Measurements from ENCODE around the gene PARP4. TPM values are rescaled to one million over a fixed set of nuclear protein-coding genes. Genes with fewer than 3 reads are reported as not detected.
A peak's percentile ranks its signal among the peaks of the same experiment; 100 is the strongest.

Gene PARP4
- total RNA-seq, 2 experiments from 2014 or later, result 29.5 to 29.6 TPM

GRCh38 chr13:24463078-24463477 lies 49.5 kb downstream of the PARP4 start:
- no peak overlapping the region for H3K27ac ChIP-seq (ENCODE audit: low read depth in 1 of 2, low read length in 2 of 2)
- POLR2A ChIA-PET, result no interaction called here
- no peak for TF ChIP-seq CTCF (IDR thresholded peaks at IDR 0.05)

GRCh38 chr13:24460256-24460655 lies 52.3 kb downstream of the PARP4 start:
- intact Hi-C loops (cut with DNase I, micrococcal nuclease), result no loop called here
- Histone ChIP-seq H3K4me1 (ENCODE audit: insufficient read depth, low read length) (no peaks in the 10 kb centered on the region), H3K27ac (ENCODE audit: low read depth in 1 of 2, low read length in 2 of 2) (no peak overlapping the region), H3K9me3 (ENCODE audit: control insufficient read depth in 1 of 2, insufficient read depth in 1 of 2, low read length in 2 of 2) (no peaks in the 10 kb centered on the region), H3K36me3 (ENCODE audit: insufficient read depth, low read length) (peaks cover 61% of the 10 kb centered on the region), H3K4me3 (ENCODE audit: low read length) (no peak overlapping the region), H3K27me3 (ENCODE audit: control insufficient read depth in 1 of 2, insufficient read depth in 2 of 2, low read length in 2 of 2) (no peaks in the 10 kb centered on the region)
- Mint-ChIP-seq H3K36me3 (ENCODE audit: low read depth) (peaks cover 89% of the 10 kb centered on the region), H3K27ac (no peak overlapping the region), H3K9me3 (no peaks in the 10 kb centered on the region), H3K27me3 (no peaks in the 10 kb centered on the region), H3K4me3 (no peak overlapping the region), H3K4me1 (ENCODE audit: low read depth) (peaks cover 25% of the 10 kb centered on the region)
- ChIA-PET POLR2A (no interaction called here), CTCF (no interaction called here)
- no peak for TF ChIP-seq CTCF (IDR thresholded peaks at IDR 0.05)
- DNase-seq (no peak), ATAC-seq (ENCODE audit: poor library complexity) (no peak)

More at GRCh38 chr13:24463078-24463477, 49.5 kb downstream of the PARP4 start:
- Mint-ChIP-seq H3K4me1 (ENCODE audit: low read depth) (peaks cover 25% of the 10 kb centered on the region), H3K9me3 (no peaks in the 10 kb centered on the region), H3K27ac (peak overlapping the region; percentile 2), H3K36me3 (ENCODE audit: low read depth) (peaks cover 95% of the 10 kb centered on the region), H3K27me3 (no peaks in the 10 kb centered on the region), H3K4me3 (no peak overlapping the region)
- Histone ChIP-seq H3K9me3 (ENCODE audit: control insufficient read depth in 1 of 2, insufficient read depth in 1 of 2, low read length in 2 of 2) (no peaks in the 10 kb centered on the region), H3K36me3 (ENCODE audit: insufficient read depth, low read length) (peaks cover 59% of the 10 kb centered on the region), H3K27me3 (ENCODE audit: control insufficient read depth in 1 of 2, insufficient read depth in 2 of 2, low read length in 2 of 2) (no peaks in the 10 kb centered on the region), H3K4me3 (ENCODE audit: low read length) (no peak overlapping the region), H3K4me1 (ENCODE audit: insufficient read depth, low read length) (no peaks in the 10 kb centered on the region)
- ATAC-seq (ENCODE audit: poor library complexity) (no peak), DNase-seq (no peak)
- CTCF ChIA-PET, result no interaction called here
- intact Hi-C loops (cut with DNase I, micrococcal nuclease), result no loop called here

GRCh38 chr13:24459726-24460125 lies 52.9 kb downstream of the PARP4 start:
- intact Hi-C loops (cut with DNase I, micrococcal nuclease), result no loop called here
- H3K27ac Mint-ChIP-seq, result peak overlapping the region; percentile 40
- H3K9me3 ChIP-seq (ENCODE audit: control insufficient read depth in 1 of 2, insufficient read depth in 1 of 2, low read length in 2 of 2), result no peaks in the 10 kb centered on the region
- H3K4me1 Mint-ChIP-seq (ENCODE audit: low read depth), result peaks cover 25% of the 10 kb centered on the region
- no peaks in the 10 kb centered on the region for H3K27me3 ChIP-seq (ENCODE audit: control insufficient read depth in 1 of 2, insufficient read depth in 2 of 2, low read length in 2 of 2)
- H3K4me3 Mint-ChIP-seq, result no peak overlapping the region
- POLR2A ChIA-PET, result no interaction called here
- H3K27ac ChIP-seq (ENCODE audit: low read depth in 1 of 2, low read length in 2 of 2), result no peak overlapping the region
- CTCF ChIA-PET, result no interaction called here
- DNase-seq (no peak), ATAC-seq (ENCODE audit: poor library complexity) (no peak)
- TF ChIP-seq CTCF (IDR thresholded peaks at IDR 0.05), result no peak
- H3K36me3 Mint-ChIP-seq (ENCODE audit: low read depth), result peaks cover 89% of the 10 kb centered on the region
- no peak overlapping the region for H3K4me3 ChIP-seq (ENCODE audit: low read length)
- peaks cover 65% of the 10 kb centered on the region for H3K36me3 ChIP-seq (ENCODE audit: insufficient read depth, low read length)
- no peaks in the 10 kb centered on the region for H3K9me3 Mint-ChIP-seq
- H3K4me1 ChIP-seq (ENCODE audit: insufficient read depth, low read length), result no peaks in the 10 kb centered on the region
- no peaks in the 10 kb centered on the region for H3K27me3 Mint-ChIP-seq

Data from CD4-positive, alpha-beta T cell (primary cell).